T-helper 1 cell treated with Interleukin-12 subunit alpha and Interleukin-12 subunit beta and Interleukin-4 antibody, amounts not matched to agents 30 μg/mL and 1 μg/mL, for 36 hours (primary cell): Measurements from ENCODE around the gene OIP5.
"Not testable (repeated sequence)": the region's sequence is repeated elsewhere in the genome, so short reads cannot be mapped to it uniquely, and the experiment has no call there.

Source experiments
- H3K27ac Mint-ChIP-seq: one replicate; pipeline ENCODE4 v1.8.0; 2021; ENCODE audit warnings: mild to moderate bottlenecking, mixed read lengths
- H3K27me3 Mint-ChIP-seq: one replicate; pipeline ENCODE4 v1.8.0; 2021; ENCODE audit warnings: low read depth, mixed read lengths
- H3K36me3 Mint-ChIP-seq: one replicate; pipeline ENCODE4 v1.8.0; 2021; ENCODE audit warnings: low read depth, mixed read lengths
- H3K4me1 Mint-ChIP-seq: one replicate; pipeline ENCODE4 v1.8.0; 2021; ENCODE audit warnings: low read depth, mixed read lengths
- H3K4me3 Mint-ChIP-seq: one replicate; pipeline ENCODE4 v1.8.0; 2021; ENCODE audit warnings: mild to moderate bottlenecking, moderate library complexity, mixed read lengths
- H3K9me3 Mint-ChIP-seq: one replicate; pipeline ENCODE4 v1.8.0; 2021; ENCODE audit warnings: mixed read lengths

OIP5 gene

GRCh38 chr15:41285285-41285684 lies 47.1 kb downstream of the OIP5 start:
- Mint-ChIP-seq H3K4me1 (peaks cover 44% of the 10 kb centered on the region), H3K9me3 (peaks cover 6% of the 10 kb centered on the region), H3K27ac (peak overlapping the region; percentile 92), H3K27me3 (no peaks in the 10 kb centered on the region), H3K4me3 (peak overlapping the region; percentile 99), H3K36me3 (peaks cover 43% of the 10 kb centered on the region)

DNA sequence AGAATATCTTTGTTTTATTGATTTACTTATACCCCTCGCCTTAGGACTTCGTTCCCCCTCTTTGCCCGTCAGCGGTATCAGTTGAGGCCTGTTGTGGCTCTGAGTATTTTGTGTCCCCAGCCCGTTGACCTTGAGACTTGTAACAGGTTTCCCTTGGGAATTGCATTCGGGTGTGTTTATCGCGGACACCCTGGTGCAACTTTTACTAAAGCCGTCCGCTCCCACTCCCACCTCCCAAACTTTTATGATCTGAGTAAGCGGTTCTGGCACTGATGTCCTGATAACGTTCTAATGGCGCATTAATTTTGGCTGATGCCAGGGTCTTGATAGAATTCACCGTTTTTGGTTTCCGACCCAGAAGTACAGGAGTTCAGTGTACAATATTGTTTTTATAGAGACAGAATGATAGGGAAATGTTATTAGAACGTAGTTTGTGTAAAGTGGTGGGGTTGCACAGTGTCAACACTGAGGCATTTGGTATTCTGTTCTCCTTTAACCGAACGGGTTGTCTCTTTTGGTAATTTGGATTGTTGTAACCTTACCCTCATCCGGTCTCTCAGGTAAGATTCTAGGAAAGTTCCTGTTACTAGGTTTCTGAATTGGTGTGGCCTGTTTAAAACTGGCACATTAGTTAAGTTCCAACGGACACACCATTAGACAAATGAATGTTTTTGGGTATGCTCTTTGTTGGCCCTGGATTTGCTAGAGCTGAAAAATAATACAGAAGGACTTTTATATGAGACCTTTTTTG lies 47.8 kb downstream of the OIP5 start:
- Mint-ChIP-seq H3K4me1 (peaks cover 44% of the 10 kb centered on the region), H3K9me3 (peaks cover 6% of the 10 kb centered on the region), H3K27me3 (no peaks in the 10 kb centered on the region), H3K36me3 (peaks cover 48% of the 10 kb centered on the region), H3K27ac (peak overlapping the region; percentile 92), H3K4me3 (peak overlapping the region; percentile 99)

DNA sequence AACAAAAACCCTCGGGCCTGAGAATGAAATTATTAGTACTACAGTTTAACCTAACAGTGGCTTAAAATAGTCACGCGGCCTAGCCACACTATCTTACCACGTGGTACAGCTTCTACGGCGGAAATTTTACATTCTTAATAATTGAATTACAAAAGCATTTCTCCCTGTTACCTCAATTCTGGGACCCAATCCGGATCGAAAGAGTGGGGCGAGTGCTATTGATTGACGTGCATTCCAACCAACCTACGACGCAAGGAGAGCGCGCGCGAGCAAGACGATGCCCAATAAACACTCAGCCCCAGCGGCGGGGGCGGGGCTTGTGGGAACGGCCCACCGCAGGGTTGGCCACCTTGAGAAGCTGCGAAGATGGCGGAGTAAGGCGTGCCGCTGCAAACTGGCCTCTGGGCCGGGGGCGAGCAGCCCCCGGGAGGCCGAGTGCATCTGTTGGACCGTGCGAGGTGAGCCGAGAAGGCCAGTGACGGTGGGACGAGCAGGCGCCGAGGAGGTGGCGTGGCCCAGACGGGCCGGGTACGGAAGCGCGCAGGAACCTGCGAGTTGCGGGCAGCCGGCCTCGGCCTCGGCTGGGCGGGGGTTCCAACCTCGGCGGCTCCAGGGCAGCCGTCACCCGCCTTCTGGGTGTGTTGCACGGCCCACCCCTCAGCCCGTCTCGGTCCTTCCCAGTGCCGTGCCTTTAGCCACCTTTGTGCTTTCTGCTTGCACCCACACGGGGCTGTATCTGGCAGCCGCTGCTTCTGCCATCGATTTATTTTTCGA lies 48.6 kb downstream of the OIP5 start:
- Mint-ChIP-seq H3K4me1 (peaks cover 42% of the 10 kb centered on the region), H3K36me3 (peaks cover 53% of the 10 kb centered on the region), H3K27ac (peak overlapping the region; percentile 94), H3K9me3 (peaks cover 6% of the 10 kb centered on the region), H3K27me3 (no peaks in the 10 kb centered on the region), H3K4me3 (peak overlapping the region; percentile 99)

- not testable (repeated sequence) for H3K9me3 Mint-ChIP-seq, H3K27me3 Mint-ChIP-seq
- peaks cover 34% of the 10 kb centered on the region for H3K4me1 Mint-ChIP-seq
- peaks cover 48% of the 10 kb centered on the region for H3K36me3 Mint-ChIP-seq
- peak overlapping the region; percentile 99 for H3K4me3 Mint-ChIP-seq
- H3K27ac Mint-ChIP-seq, result peak overlapping the region; percentile 94
Observed at GRCh38 chr15:41282980-41283652, 49.3 kb downstream of the OIP5 start.

- H3K4me1 Mint-ChIP-seq, result peaks cover 33% of the 10 kb centered on the region
- peaks cover 44% of the 10 kb centered on the region for H3K36me3 Mint-ChIP-seq
- H3K4me3 Mint-ChIP-seq, result peak overlapping the region; percentile 99
- H3K9me3 Mint-ChIP-seq, H3K27me3 Mint-ChIP-seq: not testable (repeated sequence)
- H3K27ac Mint-ChIP-seq, result peak overlapping the region; percentile 94
Observed at GRCh38 chr15:41282436-41282835, 50.0 kb downstream of the OIP5 start.

DNA sequence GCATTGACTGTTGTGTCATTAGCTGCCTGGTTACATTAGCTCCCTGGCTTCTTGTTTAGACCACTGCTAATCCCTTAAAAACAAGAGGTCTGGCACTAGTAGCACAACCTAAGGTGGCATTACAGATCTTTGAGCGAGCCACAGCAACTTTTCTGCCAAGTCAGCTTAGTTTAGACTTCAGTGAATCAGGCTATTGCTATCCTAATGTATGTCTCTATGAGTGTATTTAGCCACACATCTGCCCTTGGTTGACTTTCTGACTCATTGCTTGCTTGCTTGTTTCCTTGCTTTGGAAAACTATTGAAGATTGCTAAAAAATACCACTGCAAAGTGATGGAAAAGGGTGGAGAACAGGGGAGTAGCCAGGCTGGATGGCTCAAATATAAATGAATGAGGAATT lies 51.2 kb downstream of the OIP5 start:
- peaks cover 6% of the 10 kb centered on the region for H3K9me3 Mint-ChIP-seq
- H3K4me3 Mint-ChIP-seq, result no peak overlapping the region
- peaks cover 33% of the 10 kb centered on the region for H3K4me1 Mint-ChIP-seq
- H3K27me3 Mint-ChIP-seq, result no peaks in the 10 kb centered on the region
- H3K27ac Mint-ChIP-seq, result no peak overlapping the region
- H3K36me3 Mint-ChIP-seq, result peaks cover 36% of the 10 kb centered on the region

- no peak overlapping the region for H3K4me3 Mint-ChIP-seq
- H3K9me3 Mint-ChIP-seq, result no peaks in the 10 kb centered on the region
- peaks cover 24% of the 10 kb centered on the region for H3K36me3 Mint-ChIP-seq
- H3K27ac Mint-ChIP-seq, result no peak overlapping the region
- H3K27me3 Mint-ChIP-seq, result no peaks in the 10 kb centered on the region
- H3K4me1 Mint-ChIP-seq, result peaks cover 20% of the 10 kb centered on the region
Observed at GRCh38 chr15:41279535-41280283, 52.7 kb downstream of the OIP5 start.

DNA sequence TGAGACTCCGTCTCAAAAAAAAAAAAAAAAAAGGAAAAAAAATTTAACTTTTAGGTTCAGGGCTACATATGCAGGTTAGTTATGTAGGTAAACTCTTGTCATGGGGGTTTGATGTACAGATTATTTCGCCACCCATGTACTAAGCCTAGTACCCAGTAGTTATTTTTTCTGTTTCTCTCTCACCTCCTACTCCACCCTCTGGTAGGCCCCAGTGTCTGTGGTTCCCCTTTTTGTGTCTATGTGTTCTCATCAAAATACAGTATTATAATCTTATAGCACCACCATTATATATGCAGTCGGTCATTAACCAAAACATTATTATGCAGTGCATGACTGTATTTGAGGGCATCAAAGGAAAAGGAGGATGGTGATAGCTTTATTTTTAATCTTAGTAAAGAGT lies 54.1 kb downstream of the OIP5 start:
- H3K9me3 Mint-ChIP-seq, result no peaks in the 10 kb centered on the region
- peaks cover 14% of the 10 kb centered on the region for H3K4me1 Mint-ChIP-seq
- no peak overlapping the region for H3K4me3 Mint-ChIP-seq
- H3K27me3 Mint-ChIP-seq, result no peaks in the 10 kb centered on the region
- H3K36me3 Mint-ChIP-seq, result peaks cover 24% of the 10 kb centered on the region
- H3K27ac Mint-ChIP-seq, result no peak overlapping the region

DNA sequence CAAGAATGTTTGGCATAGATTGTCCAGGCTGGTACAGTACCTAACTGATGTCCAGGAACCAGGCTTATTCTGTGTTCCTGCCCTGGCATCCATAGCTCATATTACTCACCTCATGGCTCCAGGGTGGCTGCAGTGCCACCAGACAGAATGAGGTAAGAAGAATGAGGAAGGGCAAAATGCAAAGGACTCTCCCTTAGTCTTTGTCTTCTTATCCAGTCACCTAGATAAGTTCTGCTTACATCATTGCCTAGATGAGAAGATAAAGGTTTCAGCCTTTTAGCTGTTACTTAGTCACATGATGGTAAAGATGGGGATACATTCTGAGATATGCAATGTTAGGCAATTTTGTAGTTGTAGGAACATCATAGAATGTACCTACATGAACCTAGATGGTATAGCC lies 55.6 kb downstream of the OIP5 start:
- Mint-ChIP-seq H3K36me3 (peaks cover 24% of the 10 kb centered on the region), H3K9me3 (no peaks in the 10 kb centered on the region), H3K27ac (no peak overlapping the region), H3K4me1 (peaks cover 6% of the 10 kb centered on the region), H3K27me3 (no peaks in the 10 kb centered on the region), H3K4me3 (no peak overlapping the region)

GRCh38 chr15:41269887-41270286 lies 62.5 kb downstream of the OIP5 start:
- no peak overlapping the region for H3K27ac Mint-ChIP-seq
- no peak overlapping the region for H3K4me3 Mint-ChIP-seq

DNA sequence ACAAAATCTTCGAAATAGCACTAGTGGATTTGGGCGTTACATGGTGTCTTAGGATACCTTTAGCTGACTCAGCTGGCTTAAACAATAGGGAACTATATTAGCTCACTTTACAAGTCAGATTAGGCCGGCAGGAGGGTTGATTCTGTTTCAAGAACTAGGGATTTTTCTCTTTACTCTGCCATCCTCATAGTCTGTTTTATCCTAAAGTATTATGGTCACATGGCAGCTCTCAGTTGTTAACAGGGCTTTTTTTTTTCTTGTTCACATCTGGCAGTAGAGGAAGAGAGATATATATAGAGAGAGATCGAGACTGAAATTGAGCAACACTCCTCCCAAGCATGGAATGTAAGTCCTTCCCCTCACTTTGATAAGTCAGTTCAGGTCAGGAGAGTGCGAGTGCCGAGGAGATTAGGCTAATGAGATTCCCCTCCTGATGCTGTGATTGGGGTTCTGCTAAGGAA lies 68.5 kb downstream of the OIP5 start:
- no peak overlapping the region for H3K27ac Mint-ChIP-seq
- H3K9me3 Mint-ChIP-seq, result no peaks in the 10 kb centered on the region
- peaks cover 3% of the 10 kb centered on the region for H3K4me1 Mint-ChIP-seq
- H3K27me3 Mint-ChIP-seq, result no peaks in the 10 kb centered on the region
- H3K4me3 Mint-ChIP-seq, result no peak overlapping the region
- H3K36me3 Mint-ChIP-seq, result peaks cover 19% of the 10 kb centered on the region

More at GRCh38 chr15:41269887-41270286, 62.5 kb downstream of the OIP5 start:
- H3K36me3 Mint-ChIP-seq, result peaks cover 25% of the 10 kb centered on the region
- H3K27me3 Mint-ChIP-seq, result no peaks in the 10 kb centered on the region
- H3K4me1 Mint-ChIP-seq, result no peaks in the 10 kb centered on the region
- H3K9me3 Mint-ChIP-seq, result no peaks in the 10 kb centered on the region

DNA sequence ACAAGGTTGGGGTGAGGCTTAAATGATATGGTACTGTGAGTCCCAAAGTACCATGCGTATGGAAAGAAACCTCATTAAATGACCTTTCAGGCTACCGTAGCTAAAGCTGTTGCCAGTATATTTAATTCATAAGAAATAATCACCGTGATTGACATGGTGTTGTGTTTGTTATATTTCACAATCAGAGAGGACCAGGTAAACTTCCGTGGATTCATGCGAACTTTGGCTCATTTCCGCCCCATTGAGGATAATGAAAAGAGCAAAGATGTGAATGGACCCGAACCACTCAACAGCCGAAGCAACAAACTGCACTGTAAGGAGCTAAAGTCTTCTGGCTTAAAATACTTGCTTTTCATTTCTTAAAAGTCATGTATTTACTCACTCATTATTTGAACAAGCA lies 69.8 kb downstream of the OIP5 start:
- no peak overlapping the region for H3K4me3 Mint-ChIP-seq
- H3K4me1 Mint-ChIP-seq, result peaks cover 3% of the 10 kb centered on the region
- H3K36me3 Mint-ChIP-seq, result peaks cover 24% of the 10 kb centered on the region
- H3K27ac Mint-ChIP-seq, result no peak overlapping the region
- H3K27me3 Mint-ChIP-seq, result no peaks in the 10 kb centered on the region
- no peaks in the 10 kb centered on the region for H3K9me3 Mint-ChIP-seq

DNA sequence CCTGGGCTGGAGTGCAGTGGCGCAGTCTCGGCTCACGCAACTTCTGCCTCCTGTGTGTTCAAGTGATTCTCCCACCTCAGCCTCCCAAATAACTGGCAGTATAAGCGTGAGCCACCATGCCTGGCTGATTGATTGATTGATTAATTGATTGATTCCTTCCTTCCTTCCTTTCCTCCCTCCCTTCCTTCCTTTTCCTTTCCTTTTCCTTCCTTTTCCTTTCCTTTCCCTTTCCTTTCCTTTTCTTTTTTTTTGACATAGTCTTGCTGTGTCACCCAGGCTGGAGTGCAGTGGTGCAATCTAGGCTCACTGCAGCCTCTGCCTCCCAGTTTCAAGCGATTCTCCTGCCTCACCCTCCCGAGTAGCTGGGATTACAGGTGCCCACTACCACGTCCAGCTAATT lies 71.5 kb downstream of the OIP5 start:
- not testable (repeated sequence) for H3K9me3 Mint-ChIP-seq, H3K27me3 Mint-ChIP-seq, H3K27ac Mint-ChIP-seq, H3K4me3 Mint-ChIP-seq, H3K4me1 Mint-ChIP-seq
- peaks cover 17% of the 10 kb centered on the region for H3K36me3 Mint-ChIP-seq

GRCh38 chr15:41259546-41260189 lies 72.7 kb downstream of the OIP5 start:
- no peak overlapping the region for H3K27ac Mint-ChIP-seq
- no peak overlapping the region for H3K4me3 Mint-ChIP-seq
- peaks cover 3% of the 10 kb centered on the region for H3K4me1 Mint-ChIP-seq
- H3K9me3 Mint-ChIP-seq, result no peaks in the 10 kb centered on the region
- H3K27me3 Mint-ChIP-seq, result no peaks in the 10 kb centered on the region
- H3K36me3 Mint-ChIP-seq, result peaks cover 14% of the 10 kb centered on the region
